Measurements from ENCODE around the gene B3GNT5.
"Not testable (repeated sequence)": the region's sequence is repeated elsewhere in the genome, so short reads cannot be mapped to it uniquely, and the experiment has no call there.

The B3GNT5 gene

DNA sequence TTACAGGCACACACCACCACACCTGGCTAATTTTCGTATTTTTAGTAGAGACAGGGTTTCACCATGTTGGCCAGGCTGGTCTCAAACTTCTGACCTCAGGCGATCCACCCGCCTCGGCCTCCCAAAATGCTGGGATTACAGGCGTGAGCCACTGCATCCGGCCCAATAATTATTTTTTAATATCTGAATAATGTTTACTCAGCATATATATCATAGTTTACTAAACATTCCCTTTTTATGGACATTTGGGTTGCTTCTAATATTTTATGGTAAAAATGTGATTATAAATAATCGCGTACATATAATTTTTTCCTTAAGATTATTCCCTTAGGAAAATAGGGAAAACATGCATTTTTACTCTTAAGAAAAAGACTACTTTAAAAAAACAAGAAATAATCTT lies 22.8 kb upstream of the B3GNT5 start:
- DNase-seq (ENCODE audit: low read depth in 3 of 3) = not testable (repeated sequence)

DNA sequence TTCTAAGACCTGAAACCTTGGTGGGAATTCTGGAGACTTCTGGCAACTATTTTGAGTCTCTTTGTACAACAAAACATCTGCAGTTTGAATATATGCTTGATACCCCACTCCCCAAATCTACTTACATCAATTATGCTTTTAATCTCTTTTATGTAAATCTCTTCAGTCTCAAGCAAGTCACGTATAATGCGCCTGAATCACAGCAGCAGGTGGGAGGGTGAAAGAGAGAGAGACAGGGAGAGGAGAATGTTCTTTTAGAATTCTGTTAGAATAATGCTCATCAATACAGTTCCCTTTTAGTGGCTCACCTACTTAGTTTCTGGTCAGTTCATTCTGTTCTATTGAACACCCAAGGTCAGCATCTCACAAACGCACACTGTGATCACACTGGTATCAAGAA lies 22.2 kb upstream of the B3GNT5 start:
- DNase-seq (ENCODE audit: low read depth in 3 of 3) = no peak

DNA sequence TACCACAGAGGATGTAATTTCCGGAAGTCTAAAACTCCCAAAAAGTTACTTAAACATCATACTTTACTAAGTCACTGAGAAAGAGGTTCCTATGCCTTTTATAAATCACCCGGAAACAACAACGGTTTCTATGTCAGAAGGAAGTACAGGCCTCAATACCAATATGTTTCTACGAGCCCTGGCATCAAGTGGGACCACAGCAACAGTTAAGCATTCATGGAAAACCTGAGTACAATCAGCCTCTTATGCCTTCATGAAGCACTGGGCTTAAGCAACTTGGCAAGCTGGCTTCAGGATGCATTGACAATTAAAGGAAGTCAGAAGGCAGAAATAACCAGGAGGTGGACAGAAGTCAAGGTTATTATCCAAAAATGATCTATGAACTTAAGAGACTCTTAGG lies 19.1 kb upstream of the B3GNT5 start:
- no peak for DNase-seq (ENCODE audit: low read depth in 3 of 3)

DNA sequence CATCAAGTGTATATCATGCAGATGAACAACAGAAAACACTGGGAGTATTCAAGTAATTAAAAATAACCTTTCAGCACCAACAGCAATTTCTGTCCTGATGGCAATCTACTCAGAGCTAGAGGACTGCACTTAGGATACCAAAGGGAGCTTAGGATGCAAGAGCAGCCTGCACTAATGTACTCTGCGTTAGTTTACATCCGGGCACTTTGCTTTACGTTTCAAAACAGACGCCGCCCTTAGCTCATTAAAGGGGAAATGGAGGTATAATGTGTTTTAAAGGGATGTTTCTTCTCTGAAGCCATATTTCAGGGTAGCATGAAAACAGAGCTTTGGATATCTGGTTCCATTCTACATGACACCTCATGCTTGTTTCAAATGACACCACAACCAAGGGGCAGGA lies 14.0 kb upstream of the B3GNT5 start:
- no peak for DNase-seq (ENCODE audit: low read depth in 3 of 3)

DNA sequence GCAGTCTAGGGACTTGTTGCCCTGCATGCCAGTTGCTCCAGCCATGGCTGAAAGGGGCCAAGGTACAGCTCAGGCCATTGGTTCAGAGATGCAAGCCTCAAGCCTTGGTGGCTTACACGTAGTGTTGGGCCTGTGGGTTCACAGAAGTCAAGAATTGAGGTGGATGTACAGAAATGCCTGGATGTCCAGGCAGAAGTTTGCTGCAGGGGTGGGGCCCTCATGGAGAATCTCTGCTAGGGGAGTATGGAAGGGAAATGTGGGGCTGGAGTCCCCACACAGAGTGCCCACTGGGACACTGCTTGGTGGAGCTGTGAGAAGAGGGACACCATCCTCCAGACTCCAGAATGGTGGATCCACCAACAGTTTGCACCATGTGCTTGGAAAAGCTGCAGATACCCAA lies 10.6 kb upstream of the B3GNT5 start:
- no peak for DNase-seq (ENCODE audit: low read depth in 3 of 3)

DNA sequence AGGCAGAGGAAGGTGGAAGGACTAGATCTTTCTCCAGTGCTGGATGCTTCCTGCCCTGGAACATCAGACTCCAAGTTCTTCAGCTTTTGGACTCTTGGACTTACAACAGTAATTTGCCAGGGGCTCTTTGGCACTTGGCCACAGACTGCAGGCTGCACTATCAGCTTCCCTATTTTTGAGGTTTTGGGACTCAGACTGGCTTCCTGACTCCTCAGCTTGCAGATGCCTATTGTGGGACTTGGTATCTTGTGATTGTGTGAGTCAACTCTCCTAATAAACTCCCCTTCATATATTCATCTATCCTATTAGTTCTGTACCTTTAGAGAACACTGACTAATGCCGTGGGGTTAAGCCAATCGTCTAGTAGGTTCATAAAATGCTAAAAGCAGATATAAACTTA lies 8.8 kb upstream of the B3GNT5 start:
- DNase-seq (ENCODE audit: low read depth in 3 of 3) = no peak

DNA sequence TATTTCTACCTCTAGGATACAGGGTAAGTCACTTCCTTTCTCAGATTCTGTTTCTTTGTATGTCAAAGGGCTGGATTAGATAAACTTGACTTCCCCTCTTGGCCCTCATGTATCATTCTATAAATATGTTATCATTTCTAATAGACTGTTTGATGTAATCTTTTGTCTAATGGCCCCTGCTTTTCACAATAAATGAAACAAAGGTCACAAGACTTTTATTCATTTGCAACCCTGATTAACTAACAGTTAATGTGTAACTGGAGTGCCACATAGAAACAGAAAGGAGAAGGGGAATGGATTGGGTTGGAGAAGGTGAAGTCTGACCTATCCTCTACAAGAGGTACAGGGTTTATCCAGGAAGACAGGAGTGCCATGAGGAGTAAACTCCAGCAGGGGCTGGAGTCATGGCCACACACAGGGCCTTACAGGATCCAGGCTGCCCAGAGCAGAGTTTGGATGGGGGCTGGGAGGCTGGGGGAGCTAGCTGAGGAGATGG lies 8.0 kb upstream of the B3GNT5 start:
- no peak for DNase-seq (ENCODE audit: low read depth in 3 of 3)

DNA sequence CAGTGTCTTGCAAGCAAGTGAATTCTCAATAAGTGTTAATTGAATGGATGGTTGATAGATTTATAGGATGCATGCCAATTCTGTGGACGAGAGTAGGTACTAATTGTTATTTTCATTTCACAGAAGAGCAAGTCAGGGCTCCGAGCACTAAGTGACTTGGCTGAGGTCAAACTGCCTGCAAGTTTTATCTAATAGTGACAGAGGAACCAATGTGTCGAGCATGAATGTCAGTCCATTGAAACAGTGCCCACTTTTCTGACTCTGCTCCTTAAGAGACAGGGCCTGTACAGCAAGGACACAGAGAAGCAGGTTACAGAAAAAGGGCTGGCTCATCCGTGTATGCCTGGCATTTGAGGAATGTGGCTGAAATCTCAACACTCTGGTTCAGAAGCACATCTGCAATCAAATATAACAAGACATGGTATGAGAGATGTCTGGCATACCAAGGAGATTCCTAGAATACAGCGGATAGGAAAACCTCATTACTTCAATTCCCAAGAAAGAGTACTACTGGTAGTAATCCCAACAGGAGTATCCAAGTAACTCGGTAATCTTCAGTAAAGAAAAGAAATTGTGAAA lies 6.0 kb upstream of the B3GNT5 start:
- no peak for DNase-seq (ENCODE audit: low read depth in 3 of 3)

DNA sequence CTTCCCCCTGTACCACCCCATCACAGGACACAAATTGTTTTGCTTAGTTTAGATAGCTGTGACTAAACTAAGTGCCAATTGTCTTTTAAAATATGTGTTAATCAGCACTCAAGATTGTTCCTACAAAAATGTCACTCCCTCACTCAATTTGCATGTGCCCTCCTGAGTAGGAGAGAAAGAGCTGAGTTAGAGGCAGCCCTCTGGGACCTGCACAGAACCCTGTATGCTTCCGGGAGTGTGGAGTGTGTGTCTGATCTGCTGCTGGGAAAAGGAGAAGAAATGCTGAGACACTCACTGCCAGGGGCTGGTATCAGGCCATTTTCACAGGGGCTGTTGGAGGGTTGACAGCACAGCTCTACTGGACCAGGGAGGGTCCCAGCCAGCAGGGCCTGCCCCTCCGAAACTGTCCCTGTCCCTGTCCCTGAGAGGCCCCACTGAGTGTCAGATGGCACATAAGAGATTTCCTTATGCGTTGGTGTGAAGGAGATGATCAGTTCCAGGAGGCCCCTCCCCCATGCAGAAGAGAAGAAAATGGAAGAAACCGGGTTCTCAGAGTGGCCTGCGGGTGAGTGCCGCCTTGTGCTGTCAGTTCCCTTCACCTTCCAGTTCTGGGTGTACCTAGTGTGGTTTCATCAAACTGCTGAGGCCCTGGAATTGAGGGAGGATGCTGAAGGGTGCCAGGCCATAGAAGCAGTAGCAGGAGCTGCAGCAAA lies 3.9 kb upstream of the B3GNT5 start:
- no peak for DNase-seq (ENCODE audit: low read depth in 3 of 3)

DNA sequence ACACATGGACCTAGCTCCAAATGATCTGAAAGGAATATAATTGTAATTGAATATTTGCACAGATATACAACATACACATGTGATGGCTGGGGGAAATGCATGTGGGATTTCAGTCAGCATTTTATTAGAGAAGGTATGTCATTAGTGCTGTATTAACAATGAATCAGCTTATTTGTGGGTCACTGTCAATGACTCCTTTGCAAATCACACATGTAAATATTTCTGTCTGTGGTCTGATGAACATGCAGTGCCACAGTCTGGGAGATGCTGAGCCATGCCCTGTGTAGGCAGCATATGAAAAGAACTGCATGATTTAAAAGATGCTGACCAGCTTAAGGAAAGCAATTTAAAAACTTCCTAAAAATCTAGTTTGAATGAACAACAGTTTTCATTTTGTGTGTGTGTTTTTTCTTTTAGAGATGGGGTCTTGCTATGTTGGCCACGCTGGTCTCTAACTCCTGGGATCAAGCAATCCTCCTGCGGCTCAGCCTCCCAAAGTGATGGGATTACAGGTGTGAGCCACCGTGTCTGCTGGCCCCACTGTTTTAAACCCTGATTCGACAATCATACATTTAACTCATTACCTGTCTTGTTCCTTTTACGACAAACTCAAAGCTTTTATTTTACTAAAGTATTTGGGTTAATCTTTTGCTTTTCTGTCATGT lies 803 bp upstream of the B3GNT5 start:
- no peak for DNase-seq (ENCODE audit: low read depth in 3 of 3)

DNA sequence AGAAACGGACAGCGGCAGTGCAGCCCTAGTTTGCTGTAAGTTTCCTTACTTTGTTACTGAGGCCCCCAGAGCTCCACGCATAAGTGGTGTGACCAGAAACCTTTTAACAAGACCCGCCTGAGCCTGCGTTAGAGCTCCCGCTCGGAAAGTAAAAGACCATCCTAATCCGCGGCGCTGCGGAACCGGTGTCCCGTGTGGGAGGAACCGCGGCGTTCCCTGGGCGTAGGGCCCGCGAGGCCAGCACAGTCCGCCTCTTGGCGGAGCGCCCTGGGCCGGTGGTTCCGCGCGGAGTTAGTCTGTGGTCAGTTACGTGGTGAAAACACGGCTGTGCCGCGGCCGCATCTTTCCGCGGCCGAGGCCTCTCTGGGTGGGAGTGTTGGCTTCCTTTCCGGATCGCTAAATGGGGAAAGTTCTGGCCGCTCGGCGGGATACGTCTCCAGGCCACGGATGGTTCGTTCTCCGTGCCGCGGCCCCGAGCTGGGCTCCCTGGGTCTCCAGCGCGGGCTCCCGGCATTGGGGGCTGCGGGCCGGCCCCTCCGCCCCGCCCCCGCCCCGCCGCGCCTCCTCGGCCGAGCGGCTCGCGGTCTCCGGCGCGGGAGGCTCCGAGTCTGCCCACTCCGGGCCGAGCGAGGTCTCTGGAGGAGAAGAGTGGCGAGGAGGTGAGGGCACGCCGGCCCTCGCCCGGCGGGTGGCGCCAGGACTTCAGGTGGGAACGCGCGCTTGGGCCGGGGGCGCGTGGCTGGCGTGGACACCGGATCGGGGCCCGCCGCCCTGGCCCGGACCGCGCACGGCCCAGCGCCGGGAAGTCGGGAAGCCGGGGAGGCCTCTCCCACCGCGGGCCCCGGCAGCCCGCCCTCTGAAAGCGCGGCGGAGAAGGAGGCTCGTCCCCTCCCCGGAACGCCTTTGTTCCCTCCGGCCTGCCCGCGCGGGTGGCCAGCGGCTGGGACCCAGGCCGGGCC lies 754 bp downstream of the B3GNT5 start:
- peak in 1 of 3 donors; percentile 24 for DNase-seq (ENCODE audit: low read depth in 3 of 3)

DNA sequence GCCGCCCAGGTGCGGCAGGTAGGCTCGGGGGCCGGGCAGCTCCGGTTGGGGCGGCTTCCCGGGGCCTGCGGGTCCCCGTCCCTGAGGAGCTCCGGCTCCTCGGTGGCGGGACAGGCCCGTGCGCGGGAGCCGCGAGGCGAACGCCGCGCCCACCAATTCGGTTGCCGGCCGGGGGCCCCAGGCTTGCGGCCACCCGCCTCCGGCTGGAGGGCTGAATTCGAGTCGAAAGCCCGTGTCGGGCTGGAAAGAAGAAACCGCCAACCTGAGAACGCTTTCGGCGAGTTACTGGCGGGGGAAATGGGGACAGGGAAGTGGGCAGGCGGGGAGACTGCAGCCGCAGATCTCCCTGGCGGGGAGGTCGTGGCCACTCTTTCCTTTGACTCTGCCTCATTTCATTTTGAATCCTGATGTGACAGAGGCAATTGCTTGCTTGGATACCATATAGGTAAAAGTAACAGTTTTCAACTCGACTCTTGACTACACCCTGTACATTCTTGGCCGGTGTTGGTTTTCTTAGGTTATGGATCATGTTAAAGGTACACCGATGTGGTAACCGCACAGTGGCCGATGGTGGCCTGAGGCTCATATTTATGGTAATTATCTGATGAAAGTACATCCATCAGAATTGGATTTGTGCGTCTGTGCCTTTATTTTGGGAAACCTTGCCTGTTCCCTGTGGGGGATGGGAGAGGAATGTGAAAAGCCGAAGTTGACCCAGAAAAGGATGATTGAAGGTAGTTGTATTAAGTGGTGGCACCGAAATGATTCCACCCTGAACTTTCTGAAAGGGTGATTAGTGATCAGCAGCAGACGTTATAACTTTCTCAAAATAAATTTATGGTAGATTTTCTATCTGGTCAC lies 1.7 kb downstream of the B3GNT5 start:
- no peak for DNase-seq (ENCODE audit: low read depth in 3 of 3)

DNA sequence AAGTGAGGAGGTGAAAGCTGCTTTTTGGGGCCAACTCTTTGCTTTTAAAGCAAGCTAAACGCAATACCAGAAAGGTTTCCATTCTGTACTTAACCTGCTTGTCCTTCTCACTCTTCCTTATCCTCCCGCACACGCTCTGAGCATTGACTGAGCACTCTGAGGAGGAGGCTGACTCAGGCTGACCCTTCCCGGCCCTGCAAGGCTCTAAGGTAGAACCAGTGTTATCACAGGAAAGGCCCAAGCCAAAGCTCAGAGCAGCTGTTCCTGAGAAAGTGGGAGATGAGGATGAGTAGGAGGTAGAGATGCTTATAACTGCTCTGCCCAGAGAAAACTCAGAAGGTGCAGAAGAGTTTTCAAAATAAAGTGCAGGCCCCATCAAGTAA lies 2.3 kb downstream of the B3GNT5 start:
- no peak for DNase-seq (ENCODE audit: low read depth in 3 of 3)

DNA sequence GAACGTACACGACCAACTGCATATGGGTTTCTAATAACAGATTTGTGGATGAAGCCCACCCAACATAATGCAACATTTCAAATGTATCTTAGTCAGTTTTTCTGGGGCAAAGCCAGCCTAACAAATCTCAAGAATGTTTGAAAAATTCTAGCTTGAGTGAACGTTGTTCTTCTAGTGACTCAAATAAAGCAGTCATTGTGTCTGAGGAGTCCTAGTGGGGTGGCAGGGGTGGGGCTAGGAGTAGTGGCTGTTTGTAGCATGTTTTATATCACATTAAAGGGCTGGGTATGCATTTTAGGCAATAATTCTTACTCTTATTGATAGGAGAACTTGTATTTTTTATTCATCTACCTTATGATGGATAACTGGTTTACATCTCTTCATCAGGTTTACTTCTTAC lies 6.0 kb downstream of the B3GNT5 start:
- DNase-seq (ENCODE audit: low read depth in 3 of 3) = no peak

DNA sequence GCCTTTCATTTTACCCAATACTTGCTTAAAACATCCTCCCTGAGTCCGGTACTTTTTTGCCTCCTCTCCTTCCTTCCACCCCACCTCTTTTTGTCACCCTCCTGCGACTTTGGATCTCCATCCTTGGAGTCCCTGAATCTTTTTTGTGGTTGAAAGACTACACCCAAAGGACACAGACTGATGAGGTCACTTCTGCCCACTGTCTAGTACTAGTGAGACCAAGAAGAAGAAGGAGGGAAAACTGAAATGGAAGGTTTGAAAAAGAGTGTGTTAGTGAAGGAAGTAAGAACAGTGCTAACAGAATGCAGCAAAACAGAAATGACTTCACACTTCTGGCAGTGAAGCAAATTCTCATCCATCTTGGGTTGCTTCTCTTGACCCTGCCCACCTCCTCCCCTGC lies 6.6 kb downstream of the B3GNT5 start:
- no peak for DNase-seq (ENCODE audit: low read depth in 3 of 3)

DNA sequence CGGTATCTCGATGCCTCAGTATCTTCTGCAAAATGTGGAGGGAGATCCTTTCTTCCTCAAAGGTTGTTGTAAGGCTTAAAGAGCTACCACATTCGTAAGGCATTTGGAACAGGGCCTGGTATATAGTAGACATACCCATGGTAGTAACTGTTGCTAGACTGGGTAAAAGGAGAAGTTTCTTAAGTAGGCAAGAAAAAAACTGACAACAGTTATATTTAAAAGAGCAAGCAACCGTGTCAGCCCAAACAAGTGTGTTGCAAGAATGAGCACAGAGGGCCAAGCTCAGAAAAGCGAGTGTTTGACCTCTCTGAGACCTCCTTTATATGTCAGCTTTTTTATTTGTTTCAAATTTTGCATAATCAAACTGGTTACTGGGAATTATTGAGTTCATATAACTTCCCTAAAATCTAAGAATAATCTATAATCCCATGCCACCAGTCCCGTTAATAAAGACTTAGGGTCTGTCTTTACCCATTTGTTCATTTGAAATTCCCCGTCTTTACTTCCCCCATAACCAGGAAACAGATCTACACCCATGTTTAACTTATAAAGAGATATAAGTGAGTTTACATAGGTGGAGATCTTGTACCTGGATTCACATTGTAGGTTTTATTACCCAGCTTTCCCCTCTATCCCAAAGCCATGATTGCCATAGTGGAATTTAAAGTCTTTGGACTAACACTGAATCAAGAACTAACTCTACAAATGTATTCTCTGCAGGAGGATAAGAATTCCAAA lies 7.3 kb downstream of the B3GNT5 start:
- no peak for DNase-seq (ENCODE audit: low read depth in 3 of 3)

DNA sequence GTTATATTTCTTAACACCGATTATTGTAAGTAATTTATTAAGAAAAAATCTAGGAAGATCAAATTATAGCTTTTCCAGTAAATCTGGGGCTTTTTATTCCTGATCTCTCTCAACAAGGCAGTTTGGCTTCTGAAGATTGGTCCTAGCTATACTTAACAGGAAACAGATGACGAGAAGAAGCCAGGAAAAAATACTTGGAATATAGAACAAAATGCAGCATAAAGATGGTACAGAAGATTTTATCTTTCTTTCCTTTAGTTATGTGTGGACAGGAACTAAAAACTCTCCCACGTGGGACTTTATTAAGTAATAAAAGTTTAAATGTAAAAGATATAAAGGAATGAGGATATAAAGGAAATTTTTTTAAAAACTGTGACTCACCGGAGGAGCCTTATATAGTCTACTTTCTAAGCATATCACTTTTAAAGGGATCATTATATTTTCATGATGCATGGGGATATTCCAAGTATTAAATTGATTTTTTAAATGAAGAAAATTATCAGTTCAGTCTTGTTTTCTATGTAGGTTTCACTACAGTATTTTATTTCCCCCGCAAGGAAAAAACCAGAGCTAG lies 8.2 kb downstream of the B3GNT5 start:
- no peak for DNase-seq (ENCODE audit: low read depth in 3 of 3)

DNA sequence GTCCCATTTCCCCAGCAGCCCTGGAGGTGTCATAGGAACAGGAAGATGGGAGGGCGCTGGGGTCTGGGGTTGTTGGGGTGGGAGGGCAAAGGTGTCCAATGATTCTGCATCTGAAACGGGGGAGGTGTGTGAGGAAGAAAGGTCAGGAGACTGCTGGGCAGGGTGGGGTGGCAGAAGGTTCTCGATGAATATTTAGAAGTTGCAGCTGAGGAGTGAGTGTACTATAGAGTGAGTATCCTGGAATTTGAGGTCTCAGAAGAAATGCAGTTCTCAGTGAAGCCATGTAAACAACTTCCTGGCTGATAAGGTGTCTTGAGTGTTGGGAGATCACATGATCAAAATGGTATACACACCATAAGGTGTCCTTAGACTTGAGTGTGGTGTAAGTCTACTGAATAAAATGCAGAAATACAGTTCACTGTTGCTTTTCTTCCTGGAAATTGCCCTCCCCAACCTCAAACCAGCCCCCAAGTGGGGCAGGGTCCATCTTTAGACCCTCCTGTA lies 9.9 kb downstream of the B3GNT5 start:
- DNase-seq (ENCODE audit: low read depth in 3 of 3) = no peak

DNA sequence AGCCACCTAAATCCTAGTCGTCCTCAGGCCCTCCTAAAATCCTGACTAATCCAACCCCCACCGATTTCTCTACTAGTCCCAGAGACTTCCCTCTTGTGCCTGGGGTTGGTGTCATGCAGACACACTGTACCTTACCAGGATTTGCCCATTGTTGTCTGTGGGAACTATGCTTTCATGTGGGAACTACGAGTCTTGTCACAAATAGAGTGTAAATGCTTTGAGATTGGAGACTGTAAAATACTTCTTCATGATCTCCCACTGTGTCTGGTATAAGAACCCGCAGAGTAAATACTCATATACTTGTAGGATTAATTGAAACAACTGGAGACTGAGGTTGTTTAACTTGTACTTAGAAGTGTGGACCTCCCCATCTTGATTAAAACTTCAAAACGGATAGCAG lies 11.2 kb downstream of the B3GNT5 start:
- DNase-seq (ENCODE audit: low read depth in 3 of 3) = no peak

DNA sequence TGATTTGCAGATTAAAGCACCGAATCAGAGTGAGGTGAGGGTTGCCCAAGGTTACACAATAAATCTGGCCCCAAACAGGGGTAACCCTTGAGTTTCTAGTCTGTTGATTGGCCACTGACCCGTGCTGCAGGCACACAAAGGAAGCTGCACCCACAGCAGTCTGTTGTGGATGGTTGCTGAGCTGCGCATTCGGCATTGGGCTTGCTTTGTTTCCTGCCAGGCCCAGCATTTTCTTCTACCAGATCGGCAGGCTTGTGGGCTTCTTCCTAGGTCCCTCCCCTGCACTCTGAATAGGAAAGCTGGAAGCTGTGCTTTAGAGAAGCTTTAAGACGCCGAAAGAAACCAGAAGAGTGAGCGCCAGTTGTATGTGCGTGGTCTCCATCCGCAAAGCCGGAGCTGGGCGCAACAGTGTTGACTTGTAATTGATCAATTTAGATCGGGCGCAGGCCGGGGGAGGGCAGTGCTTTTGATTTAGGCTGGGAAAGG lies 12.1 kb downstream of the B3GNT5 start:
- no peak for DNase-seq (ENCODE audit: low read depth in 3 of 3)

All from stimulated activated CD4-positive, alpha-beta T cell treated with anti-CD3 and anti-CD28 coated beads, TNF-alpha, amount 100 ng/mL, for 48 hours (primary cell).